Ovary (tissue), 9 donors: ENCODE measurements around the gene CFAP100. TPM values are rescaled to one million over a fixed set of nuclear protein-coding genes. Genes with fewer than 3 reads are reported as not detected.

ENCODE experiments used
- DNase-seq, 5 donors: peaks; one replicate each; pipeline ENCODE4 v3.0.0-alpha.2; 2019 to 2020
- H3K27ac ChIP-seq, 2 donors: fragments of 200-600 bp; one replicate each; pipeline versions ENCODE4 v1.5.1 to v1.8.0; 2019 to 2022
- H3K27me3 ChIP-seq: fragments of 200-600 bp; one replicate; pipeline ENCODE4 v1.8.0; 2022
- H3K36me3 ChIP-seq: fragments of 200-600 bp; sonication (generic); one replicate; pipeline ENCODE4 v1.5.1; 2019
- H3K4me1 ChIP-seq: one replicate; pipeline ENCODE4 v1.8.1; 2013; ENCODE audit warnings: mild to moderate bottlenecking, moderate library complexity; ENCODE audit not compliant: insufficient read depth
- H3K4me3 ChIP-seq: fragments of 200-600 bp; sonication (generic); one replicate; pipeline ENCODE4 v1.5.1; 2017
- H3K9me3 ChIP-seq, 2 donors: fragments of 200-600 bp in 1 of 2; sonication (generic) in 1 of 2; one replicate each; pipeline versions ENCODE4 v1.5.1 to v1.8.1; 2013 to 2019; ENCODE audit warnings: mild to moderate bottlenecking in 1 of 2, moderate library complexity in 1 of 2
- CTCF ChIP-seq, 3 donors: fragments of 450-650 bp in 2 of 3; fragments of 200-600 bp in 1 of 3; IDR thresholded peaks; one replicate each; pipeline versions ENCODE4 v1.5.1 to v1.8.0; 2016 to 2022; ENCODE audit warnings: antibody characterized with exemption in 3 of 3, mild to moderate bottlenecking in 1 of 3
- EP300 ChIP-seq: sonication (generic); formaldehyde crosslinking; IDR thresholded peaks from one replicate; pipeline ENCODE4 v1.6.1; 2017; ENCODE audit warnings: antibody characterized with exemption
- POLR2A ChIP-seq: fragments of 450-650 bp; IDR thresholded peaks from one replicate; pipeline ENCODE4 v1.6.1; 2017; ENCODE audit warnings: antibody characterized with exemption, mild to moderate bottlenecking, moderate library complexity
- WGBS, 3 donors: extraction: QIAGEN DNeasy Blood & Tissue Kit in 1 of 3; methylation state at CpG; one replicate each; pipeline versions ENCODE4 v1.1.5 to v1.1.7; 2013 to 2017; 5-methylcytosine and 5-hydroxymethylcytosine counted together
- intact Hi-C, 4 donors: fragments of 100-400 bp; cut with DNase I; formaldehyde crosslinking; loops; one replicate each; pipeline versions ENCODE4 v1.11.0 to v1.15.1; 2022 to 2023
- polyA plus RNA-seq, 2 donors: library from polyadenylated mRNA; stranded (reverse); fragments of 200-250 nt in 1 of 2; fragments of 350-450 nt in 1 of 2; fragmentation: Illumina TruSeq in 1 of 2; extraction: RNeasy Lipid Tissue Mini Kit (QIAGEN cat#74804) in 1 of 2; gene quantifications; one replicate each; pipeline ENCODE4 v1.2.3, GENCODE V29; 2013 to 2014
- total RNA-seq, 7 donors: library from RNA; depleted of rRNA in 2 of 7; stranded (reverse); fragments of >200 nt in 2 of 7; fragmentation: NEBNext Ultra II Directional in 3 of 7; extraction: Animal tissue kit (Norgen Biotek cat#: 25700) in 3 of 7; gene quantifications; one replicate each; pipeline versions ENCODE4 v1.1.0 to v1.2.4, GENCODE V29; 2016 to 2023
- donor health status: DM: no; HTN: no; CAD: no; lungs with moderate emphysema.
- donor health status: DM: no; HTN: no; CAD: no.
- donor health status: Bipolar disorder and iron deficiency.
- donor health status: DM: yes; HTN: yes; CAD: no.
- donor health status: DM: no; HTN: no; CAD: no.
- donor health status: DM: yes; HTN: yes; CAD: no.

CFAP100 gene
- total and polyA plus RNA-seq, 9 donors: 0.06 to 21.3 (median 1.6) TPM; not detected in 3

DNA sequence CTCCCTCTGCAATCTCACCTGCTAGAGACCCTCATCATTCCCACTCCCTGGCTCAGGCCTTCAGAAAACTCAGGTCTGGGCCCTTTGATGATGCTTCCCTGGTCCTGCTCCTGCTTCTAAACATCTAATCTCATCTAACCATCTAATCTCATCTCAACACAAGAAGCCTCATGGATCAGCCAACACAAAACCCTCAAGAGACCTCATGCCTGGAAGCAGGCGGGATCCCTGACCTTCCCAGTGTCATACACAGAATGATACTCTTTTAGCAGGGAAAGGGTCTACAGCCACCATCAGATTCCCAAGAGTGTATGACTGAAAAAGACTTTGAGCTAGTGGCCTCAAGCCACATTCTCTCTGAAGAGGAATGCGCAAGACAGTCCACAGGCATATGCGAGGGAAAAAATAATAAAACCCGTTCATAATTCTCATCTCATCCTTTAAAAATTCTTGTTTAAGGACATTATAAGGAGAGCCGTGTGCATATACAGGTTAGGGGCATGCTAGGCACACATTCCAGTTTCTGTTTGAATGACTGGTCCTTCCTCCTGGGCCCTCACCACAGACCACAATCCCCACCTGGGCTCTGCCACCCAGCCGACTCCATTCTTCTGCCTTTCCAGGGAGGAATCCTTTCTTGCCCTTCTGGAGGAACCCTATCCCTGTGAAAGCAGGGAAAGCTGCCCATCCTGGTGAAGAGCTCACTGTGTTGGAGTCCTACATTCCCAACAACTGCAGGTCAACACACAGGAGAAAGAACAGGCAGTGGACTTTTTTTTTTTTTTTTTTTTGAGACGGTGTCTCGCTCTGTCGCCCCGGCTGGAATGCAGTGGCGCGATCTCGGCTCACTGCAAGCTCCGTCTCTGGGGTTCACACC is 78.8 kb downstream of the CFAP100 start:
- peak in 1 of 5 donors; percentile 10 for DNase-seq
- no peaks in the 10 kb centered on the region for H3K36me3 ChIP-seq
- no peaks in the 10 kb centered on the region for H3K27me3 ChIP-seq
- peaks cover 23% of the 10 kb centered on the region for H3K4me1 ChIP-seq
- H3K27ac ChIP-seq: no peak overlapping the region
- intact Hi-C loops: loop anchor here in 1 of 4 donors (10.0 kb wide), 1 partner anchor 209 kb away; no protein-coding TSS in a partner anchor
- no peaks in the 10 kb centered on the region for H3K9me3 ChIP-seq
- TF ChIP-seq POLR2A (no peak), CTCF (IDR thresholded peaks at IDR 0.05) (no peak)
- H3K4me3 ChIP-seq: no peak overlapping the region
- 64 to 72% (median 71%) methylated on average over 14 of the region's 14 CpGs for WGBS, 3 donors

GRCh38 chr3:126474498-126475412 is 80.0 kb downstream of the CFAP100 start:
- no peaks in the 10 kb centered on the region for H3K9me3 ChIP-seq
- intact Hi-C loops: loop anchor here in 2 of 4 donors (5.0 to 10.0 kb wide), 2 partner anchors 117 to 210 kb away; partner anchors contain the start of gene KLF15 (in 1 of the 2)
- peaks cover 23% of the 10 kb centered on the region for H3K4me1 ChIP-seq
- TF ChIP-seq POLR2A (no peak), CTCF (IDR thresholded peaks at IDR 0.05) (no peak), EP300 (no peak)
- H3K27ac ChIP-seq: peak overlapping the region; percentile 90 to 93
- DNase-seq: peak in 4 of 5 donors; percentile 27 to 59 (median 50)
- no peaks in the 10 kb centered on the region for H3K27me3 ChIP-seq
- peak overlapping the region; percentile 63 for H3K4me3 ChIP-seq
- H3K36me3 ChIP-seq: no peaks in the 10 kb centered on the region
- WGBS, 3 donors: 4 to 6% (median 6%) methylated on average over 53 to 72 of the region's 72 CpGs

- Histone ChIP-seq H3K27me3 (no peaks in the 10 kb centered on the region), H3K27ac (peak within 1 kb of the TSS; percentile 90 to 93), H3K36me3 (no peaks in the 10 kb centered on the region), H3K4me1 (peaks cover 23% of the 10 kb centered on the region), H3K4me3 (peak within 1 kb of the TSS; percentile 63), H3K9me3 (no peaks in the 10 kb centered on the region)
- 0% methylated on average over 77 to 112 of the region's 112 CpGs for WGBS, 3 donors
- TF ChIP-seq CTCF (IDR thresholded peaks at IDR 0.05) (peak in 2 of 3 donors; percentile 56 to 64), POLR2A (peak; percentile 74), EP300 (no peak)
- DNase-seq: peak; percentile 94 to 97 (median 95)
- intact Hi-C loops: loop anchor here in 2 of 4 donors (5.0 to 10.0 kb wide), 2 partner anchors 118 to 211 kb away; partner anchors contain the start of gene KLF15 (in 1 of the 2)
Observed at GRCh38 chr3:126475413-126476114, 80.9 kb downstream of the CFAP100 start, which contains the start of gene ZXDC. TSS of gene ZXDC (minus strand) at chr3:126475891. CDS start at chr3:126475865, 26 bp downstream.
